IPS-20b (cell line): ENCODE data around the gene ZMAT5.

Experiments
- H3K27ac ChIP-seq: one replicate; pipeline ENCODE4 v1.5.1; 2013; ENCODE audit warnings: low read length
- H3K27me3 ChIP-seq: 2 replicates; pipeline ENCODE4 v1.6.1; 2013; ENCODE audit warnings: mild to moderate bottlenecking, low read length, inconsistent platforms; ENCODE audit not compliant: insufficient read depth
- H3K36me3 ChIP-seq: 2 replicates; pipeline ENCODE4 v1.6.1; 2013; ENCODE audit warnings: low read depth, mild to moderate bottlenecking, inconsistent platforms, low read length, moderate library complexity; ENCODE audit not compliant: insufficient read depth
- H3K4me1 ChIP-seq: 2 replicates; pipeline ENCODE4 v1.6.1; 2013; ENCODE audit warnings: mild to moderate bottlenecking, control low read depth, inconsistent platforms, low read length, moderate library complexity; ENCODE audit not compliant: insufficient read depth
- H3K4me3 ChIP-seq: 2 replicates; pipeline ENCODE4 v1.5.1; 2013; ENCODE audit warnings: mild to moderate bottlenecking, low read length, inconsistent platforms
- H3K9ac ChIP-seq: 2 replicates; pipeline ENCODE4 v1.6.1; 2013; ENCODE audit warnings: low read depth, mild to moderate bottlenecking, inconsistent platforms, low read length, moderate library complexity
- H3K9me3 ChIP-seq: 2 replicates; pipeline ENCODE4 v1.6.1; 2013; ENCODE audit warnings: mild to moderate bottlenecking, low read depth, low read length, inconsistent platforms; ENCODE audit not compliant: insufficient read depth

Gene ZMAT5

DNA sequence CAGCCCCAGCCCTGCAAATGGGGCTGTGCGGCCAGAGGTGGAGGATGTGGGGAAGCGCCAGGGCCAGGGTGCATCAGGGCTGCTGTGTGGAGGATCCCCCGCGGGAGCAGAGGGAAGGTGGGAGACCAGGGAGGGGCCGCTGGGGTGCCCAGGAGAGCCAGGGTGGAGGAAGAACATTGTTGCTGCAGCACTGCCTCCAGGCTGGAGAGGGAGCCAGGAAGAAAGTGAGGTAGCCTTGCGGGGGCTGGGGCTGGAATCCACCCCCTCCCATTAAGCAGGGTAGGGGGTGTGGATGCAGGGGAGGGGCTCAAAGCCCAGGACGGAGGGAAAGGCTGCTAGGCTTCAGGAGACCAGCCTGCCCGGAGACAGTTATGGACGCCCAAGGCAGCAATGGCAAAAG, 32.0 kb downstream of the ZMAT5 start:
- H3K36me3 ChIP-seq = no peaks in the 10 kb centered on the region
- no peaks in the 10 kb centered on the region for H3K9me3 ChIP-seq
- H3K27ac ChIP-seq = no peak overlapping the region
- H3K27me3 ChIP-seq = no peaks in the 10 kb centered on the region
- no peak overlapping the region; the same call in 1 of the 2 replicates for H3K9ac ChIP-seq
- H3K4me3 ChIP-seq = no peak overlapping the region
- H3K4me1 ChIP-seq = peaks cover 11% of the 10 kb centered on the region; the same call in 1 of the 2 replicates

DNA sequence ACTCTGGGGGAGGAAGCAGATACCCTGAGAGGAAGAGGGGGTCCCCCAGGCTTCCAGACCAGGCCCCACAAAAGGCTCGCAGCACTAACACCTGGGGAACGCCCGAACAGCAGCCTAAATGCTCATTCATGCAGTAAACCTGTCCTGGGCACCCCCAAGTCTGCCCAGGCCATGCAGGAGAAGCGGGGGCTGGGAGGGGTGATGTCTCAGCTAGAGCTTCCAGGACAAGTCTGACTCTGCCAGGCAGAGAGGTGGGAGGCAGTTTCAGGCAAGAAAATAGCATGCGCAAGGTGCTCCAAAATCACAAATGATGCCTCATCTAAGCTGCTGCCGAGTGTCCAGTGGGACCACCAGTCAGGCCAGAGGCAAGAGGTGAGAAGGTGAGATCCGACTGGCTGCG, 32.4 kb downstream of the ZMAT5 start:
- Histone ChIP-seq H3K4me3 (no peak overlapping the region), H3K9me3 (no peaks in the 10 kb centered on the region), H3K9ac (no peak overlapping the region; the same call in 1 of the 2 replicates), H3K27me3 (no peaks in the 10 kb centered on the region), H3K27ac (no peak overlapping the region), H3K36me3 (no peaks in the 10 kb centered on the region), H3K4me1 (peaks cover 11% of the 10 kb centered on the region; the same call in 1 of the 2 replicates)

DNA sequence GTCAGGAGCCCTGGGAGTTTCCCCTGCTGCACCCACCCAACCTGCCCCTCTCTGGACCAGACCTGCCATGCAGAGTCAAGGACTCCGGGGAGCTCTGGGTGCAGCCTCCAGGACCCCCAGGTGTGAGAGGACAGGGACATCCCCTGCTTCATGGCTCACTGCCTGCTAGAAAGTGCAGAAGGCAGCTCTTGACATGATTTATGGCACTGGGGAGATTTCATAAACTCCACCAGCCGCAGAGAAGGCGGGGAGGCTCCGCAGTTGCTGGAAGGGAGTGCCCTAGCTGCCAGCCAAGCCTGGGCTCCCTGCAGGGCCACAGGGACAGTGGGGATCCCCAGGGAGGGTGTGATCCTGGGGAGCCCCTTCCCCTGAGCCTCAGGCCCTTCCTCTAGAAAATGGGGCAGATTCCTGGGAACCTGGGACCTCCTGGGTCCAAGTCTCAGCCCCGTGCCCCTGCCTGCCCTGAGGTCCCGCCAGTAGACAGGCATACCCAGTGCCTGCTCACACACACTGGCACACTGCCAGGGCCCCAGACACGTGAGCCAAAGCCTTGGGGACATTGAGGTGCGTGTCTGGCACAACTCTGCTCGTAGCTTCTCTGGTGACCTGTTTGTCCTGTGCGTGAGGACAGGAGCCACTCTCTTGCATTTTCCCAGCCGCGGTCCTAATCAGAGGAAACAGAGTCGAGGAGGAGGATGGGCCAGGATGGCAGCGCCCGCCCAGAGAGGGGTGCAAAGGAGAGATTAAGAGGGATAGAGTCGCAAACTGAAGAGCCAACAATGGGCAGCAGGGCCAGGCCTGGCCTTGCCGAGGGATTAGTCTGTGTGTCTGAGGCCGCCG, 33.2 kb downstream of the ZMAT5 start:
- H3K27ac ChIP-seq = no peak overlapping the region
- H3K27me3 ChIP-seq = no peaks in the 10 kb centered on the region
- no peak overlapping the region for H3K9ac ChIP-seq
- H3K9me3 ChIP-seq = no peaks in the 10 kb centered on the region
- no peak overlapping the region for H3K4me3 ChIP-seq
- no peaks in the 10 kb centered on the region for H3K36me3 ChIP-seq
- H3K4me1 ChIP-seq = peaks cover 11% of the 10 kb centered on the region; the same call in 1 of the 2 replicates

DNA sequence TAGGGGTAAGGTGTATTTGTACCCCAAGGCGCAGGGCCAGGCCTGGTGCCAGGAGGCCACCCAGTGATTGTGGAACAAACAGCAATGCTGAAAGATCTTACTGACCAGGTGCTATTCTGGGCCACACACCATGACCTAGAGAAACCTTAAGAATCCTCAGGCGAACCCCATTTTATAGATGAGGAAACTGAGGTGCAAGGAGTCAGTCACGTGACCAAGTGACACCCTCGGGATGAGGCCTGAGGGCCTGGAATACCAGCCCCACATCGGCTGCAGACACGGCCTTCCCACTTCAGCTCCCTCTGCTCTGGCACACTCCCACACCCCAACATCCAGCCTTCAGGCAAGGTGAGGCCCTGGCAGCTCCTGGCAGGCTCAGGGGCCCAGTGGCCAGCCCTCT, 33.9 kb downstream of the ZMAT5 start:
- no peaks in the 10 kb centered on the region for H3K9me3 ChIP-seq
- no peak overlapping the region for H3K4me3 ChIP-seq
- H3K27me3 ChIP-seq = no peaks in the 10 kb centered on the region
- no peak overlapping the region for H3K9ac ChIP-seq
- H3K36me3 ChIP-seq = no peaks in the 10 kb centered on the region
- H3K4me1 ChIP-seq = peaks cover 11% of the 10 kb centered on the region; the same call in 1 of the 2 replicates
- no peak overlapping the region for H3K27ac ChIP-seq

DNA sequence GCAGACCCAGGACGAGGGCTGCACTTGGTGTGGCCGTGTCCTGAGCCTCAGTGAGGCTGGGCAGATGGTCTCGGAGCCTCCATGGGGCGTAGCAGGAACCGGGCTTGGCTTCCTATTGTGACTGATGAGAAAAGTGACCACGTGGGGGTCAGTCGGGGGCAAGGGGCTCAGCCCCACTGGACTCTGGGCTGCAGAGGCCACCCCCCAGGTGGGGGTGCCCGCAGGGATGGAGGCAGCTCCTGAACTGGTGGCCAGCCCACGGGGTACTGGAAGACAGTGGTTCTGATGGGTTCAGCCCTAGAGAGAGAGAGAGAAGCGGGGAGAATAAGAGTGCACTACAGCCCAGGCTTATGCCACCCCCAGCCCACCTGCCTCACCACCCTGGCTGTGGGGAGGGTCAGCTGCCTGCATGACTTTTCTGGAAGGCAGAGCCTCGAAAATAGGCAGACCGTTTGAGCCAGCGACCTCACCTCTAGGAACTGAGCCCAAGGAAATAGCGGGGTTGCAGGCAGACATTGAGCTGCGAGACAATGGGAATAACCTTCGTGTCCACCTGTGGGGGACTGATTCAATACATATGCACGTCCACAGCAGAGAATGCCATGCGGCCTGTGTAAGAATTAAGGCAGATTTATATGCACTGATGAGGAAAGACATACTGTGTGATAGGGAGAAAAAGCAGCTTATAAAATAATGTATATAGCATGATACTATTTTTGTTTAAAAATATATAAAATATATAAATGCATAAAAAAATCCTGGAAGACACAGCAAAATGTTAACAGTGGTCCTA, 35.6 kb downstream of the ZMAT5 start:
- Histone ChIP-seq H3K4me1 (peaks cover 11% of the 10 kb centered on the region; the same call in 1 of the 2 replicates), H3K27ac (no peak overlapping the region), H3K9ac (no peak overlapping the region), H3K9me3 (no peaks in the 10 kb centered on the region), H3K27me3 (peaks cover 6% of the 10 kb centered on the region), H3K36me3 (no peaks in the 10 kb centered on the region), H3K4me3 (no peak overlapping the region)

DNA sequence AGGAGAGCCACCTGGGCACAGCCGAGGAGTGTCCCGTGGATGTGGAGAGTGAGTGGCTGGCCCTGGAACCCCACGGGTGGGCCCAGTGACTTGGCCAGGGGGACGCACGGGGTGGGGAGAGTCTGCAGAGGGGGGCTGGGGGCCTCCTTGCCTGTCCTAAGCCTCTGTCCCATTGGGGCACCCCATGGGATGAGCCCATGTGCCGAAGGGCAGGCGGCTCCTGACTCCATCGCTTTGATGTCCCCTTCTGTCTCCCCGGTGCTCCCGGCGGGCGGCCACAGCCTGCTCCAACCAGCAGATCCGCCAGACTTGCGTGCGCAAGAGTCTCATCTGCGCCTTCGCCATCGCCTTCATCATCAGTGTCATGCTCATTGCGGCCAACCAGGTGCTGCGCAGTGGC, 37.6 kb downstream of the ZMAT5 start:
- Histone ChIP-seq H3K4me3 (no peak overlapping the region), H3K27me3 (peaks cover 26% of the 10 kb centered on the region), H3K4me1 (no peaks in the 10 kb centered on the region; the same call in 1 of the 2 replicates), H3K27ac (no peak overlapping the region), H3K36me3 (no peaks in the 10 kb centered on the region), H3K9ac (no peak overlapping the region), H3K9me3 (no peaks in the 10 kb centered on the region)

DNA sequence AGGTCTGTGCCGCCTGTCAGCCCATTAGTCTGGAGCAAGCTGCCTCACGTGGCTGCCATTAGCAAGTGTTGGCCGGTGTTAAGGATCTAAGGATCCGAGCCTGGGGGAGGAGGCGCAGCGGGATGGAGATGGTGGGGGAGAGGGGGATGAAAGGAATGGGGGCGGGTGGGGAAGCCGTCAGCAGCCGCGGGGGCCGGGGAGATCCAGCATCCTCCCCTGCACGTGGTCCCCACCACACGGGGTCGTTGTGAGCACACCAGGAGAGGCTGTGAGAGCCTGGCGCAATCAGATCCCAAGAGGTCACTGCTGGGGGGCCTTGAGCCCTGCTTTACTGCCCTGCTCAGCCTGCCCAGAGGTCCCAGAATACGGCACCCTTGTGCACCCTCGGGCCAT, 39.7 kb downstream of the ZMAT5 start:
- no peak overlapping the region for H3K27ac ChIP-seq
- no peak overlapping the region for H3K9ac ChIP-seq
- peaks cover 46% of the 10 kb centered on the region for H3K27me3 ChIP-seq
- no peaks in the 10 kb centered on the region for H3K36me3 ChIP-seq
- H3K4me3 ChIP-seq = no peak overlapping the region
- H3K4me1 ChIP-seq = no peaks in the 10 kb centered on the region; the same call in 1 of the 2 replicates
- no peaks in the 10 kb centered on the region for H3K9me3 ChIP-seq

DNA sequence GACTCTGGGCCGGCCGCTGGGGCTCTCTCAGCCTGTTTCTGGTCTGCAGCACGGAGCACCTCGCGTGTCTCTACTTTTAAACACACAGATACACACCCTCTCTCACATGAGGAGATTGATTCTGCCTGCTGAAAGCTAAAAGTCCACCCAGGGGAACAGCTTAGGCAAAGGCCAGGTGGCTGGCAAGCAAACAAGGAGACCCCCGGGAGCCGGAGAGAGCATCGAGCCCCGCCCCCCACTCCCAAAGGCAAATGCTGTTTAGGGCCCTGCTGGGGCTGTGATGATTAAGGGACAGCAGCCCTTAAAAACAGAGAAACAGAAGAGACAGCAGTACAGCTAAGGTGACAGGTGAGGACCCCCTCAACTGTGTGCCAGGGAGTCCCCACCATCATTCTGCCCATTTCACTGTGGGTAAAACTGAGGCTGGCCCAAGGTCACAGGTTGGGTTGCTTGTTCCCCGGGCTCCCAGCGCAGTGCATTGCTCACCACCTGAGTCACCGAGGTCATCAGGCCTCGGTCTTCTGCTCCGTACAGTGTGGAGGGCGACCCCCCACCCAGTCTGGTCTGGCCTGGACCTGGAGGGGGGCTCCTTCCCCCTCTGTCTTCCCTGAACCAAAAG, 40.2 kb downstream of the ZMAT5 start:
- Histone ChIP-seq H3K36me3 (no peaks in the 10 kb centered on the region), H3K4me3 (no peak overlapping the region), H3K27ac (no peak overlapping the region), H3K27me3 (peaks cover 51% of the 10 kb centered on the region), H3K9ac (no peak overlapping the region), H3K9me3 (no peaks in the 10 kb centered on the region), H3K4me1 (no peaks in the 10 kb centered on the region; the same call in 1 of the 2 replicates)

DNA sequence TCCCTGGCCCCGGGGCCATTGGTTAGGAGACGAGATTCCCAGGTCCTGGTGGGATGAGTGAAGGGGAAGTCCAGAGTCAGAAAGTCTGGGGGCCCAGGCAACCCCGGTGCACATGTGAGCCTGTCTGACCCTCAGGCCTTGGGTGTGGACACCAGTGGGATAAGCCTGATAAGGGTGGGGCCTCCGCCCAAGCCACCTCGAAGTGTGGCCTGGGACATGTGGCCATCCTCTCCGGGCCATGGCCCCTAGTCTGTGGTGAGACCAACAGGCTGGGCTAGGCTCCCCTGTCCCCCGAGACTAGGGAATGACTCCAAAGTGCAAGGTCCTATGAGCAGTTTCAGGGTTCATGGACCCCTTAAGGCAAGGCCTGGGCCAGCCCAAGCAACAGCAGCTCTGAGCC, 40.7 kb downstream of the ZMAT5 start:
- Histone ChIP-seq H3K27me3 (peaks cover 56% of the 10 kb centered on the region), H3K9ac (no peak overlapping the region)

DNA sequence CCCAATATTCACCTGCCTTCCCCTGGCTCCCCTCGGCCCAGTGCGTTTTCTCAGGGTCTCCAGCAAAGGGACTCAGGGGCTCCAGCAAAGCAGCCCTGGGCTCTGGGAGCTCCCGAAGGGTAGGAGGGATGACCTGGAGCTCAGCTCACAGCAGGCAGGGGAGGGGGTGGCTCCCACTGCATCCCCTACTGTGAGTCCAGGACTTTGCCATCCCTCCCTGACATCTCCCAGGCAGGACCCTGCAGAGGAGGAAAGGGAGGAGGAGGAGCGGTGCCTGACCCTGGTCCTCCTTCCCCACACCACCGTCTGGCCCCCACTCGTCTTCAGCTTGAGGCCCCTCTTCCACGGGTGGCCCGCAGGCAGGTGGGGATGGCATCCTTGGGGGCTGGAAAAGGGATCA, 42.0 kb downstream of the ZMAT5 start:
- no peak overlapping the region for H3K27ac ChIP-seq
- H3K4me3 ChIP-seq = no peak overlapping the region
- no peak overlapping the region for H3K9ac ChIP-seq
- no peaks in the 10 kb centered on the region for H3K9me3 ChIP-seq
- H3K27me3 ChIP-seq = peaks cover 66% of the 10 kb centered on the region
- H3K36me3 ChIP-seq = no peaks in the 10 kb centered on the region
- no peaks in the 10 kb centered on the region; the same call in 1 of the 2 replicates for H3K4me1 ChIP-seq

More for the DNA sequence above, 40.7 kb downstream of the ZMAT5 start:
- Histone ChIP-seq H3K4me3 (no peak overlapping the region), H3K4me1 (no peaks in the 10 kb centered on the region; the same call in 1 of the 2 replicates), H3K27ac (no peak overlapping the region), H3K9me3 (no peaks in the 10 kb centered on the region), H3K36me3 (no peaks in the 10 kb centered on the region)

DNA sequence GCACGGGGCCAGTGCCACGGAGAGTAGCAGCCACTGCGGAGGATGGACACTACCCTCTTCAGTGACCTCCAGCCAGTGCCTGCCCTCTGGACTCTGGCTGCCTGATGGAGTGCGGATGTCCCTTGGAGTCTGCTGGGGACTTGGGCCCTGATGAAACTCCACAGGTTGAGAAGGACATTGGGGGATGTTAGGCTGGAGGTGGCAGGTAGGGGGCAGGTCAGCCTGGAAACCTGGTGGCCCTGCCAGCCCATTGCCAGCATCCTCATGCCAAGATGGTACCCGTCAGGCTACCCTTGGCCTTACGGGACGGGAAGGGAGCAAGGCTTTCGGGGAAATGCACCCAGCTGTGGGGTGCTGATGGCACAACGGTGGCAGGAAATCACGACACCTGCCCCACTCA, 43.0 kb downstream of the ZMAT5 start:
- H3K9me3 ChIP-seq = no peaks in the 10 kb centered on the region
- no peak overlapping the region for H3K4me3 ChIP-seq
- H3K27me3 ChIP-seq = peaks cover 76% of the 10 kb centered on the region
- H3K36me3 ChIP-seq = no peaks in the 10 kb centered on the region
- H3K9ac ChIP-seq = no peak overlapping the region
- H3K4me1 ChIP-seq = no peaks in the 10 kb centered on the region; the same call in 1 of the 2 replicates
- H3K27ac ChIP-seq = no peak overlapping the region
